ENCODE results near the gene P3H2.

- no peak for TF ChIP-seq CTCF (IDR thresholded peaks at IDR 0.05)
- no peak for TF ChIP-seq POLR2A (IDR thresholded peaks at IDR 0.05)
Measured at GRCh38 chr3:190036631-190037030, 84.1 kb downstream of the P3H2 start.
